HepG2 (cell line): ENCODE results near the gene ACAP3. TPM values are rescaled to one million over a fixed set of nuclear protein-coding genes. Genes with fewer than 3 reads are reported as not detected.
A peak's percentile ranks its signal among the peaks of the same experiment; 100 is the strongest.

Experiments used
- CSRNP1 ChIP-seq: sonication (generic); formaldehyde crosslinking; IDR thresholded peaks from 2 replicates; pipeline ENCODE4 v1.8.1; 2023; ENCODE audit warnings: mild to moderate bottlenecking, missing genetic modification reagents
- FOXM1 ChIP-seq: sonication (generic); formaldehyde crosslinking; IDR thresholded peaks from 2 replicates; pipeline ENCODE4 v1.5.0; 2020; ENCODE audit warnings: missing genetic modification reagents
- GTF2F1 ChIP-seq: fragments of 150-350 bp; IDR thresholded peaks from 2 replicates; pipeline ENCODE4 v1.6.1; 2014; ENCODE audit warnings: low read length
- HNF4A ChIP-seq: sonication (generic); formaldehyde crosslinking; IDR thresholded peaks from 2 replicates; pipeline ENCODE4 v1.4.0; 2020; ENCODE audit warnings: missing genetic modification reagents
- HOXA5 ChIP-seq: sonication (generic); formaldehyde crosslinking; IDR thresholded peaks from 2 replicates; pipeline ENCODE4 v1.4.0; 2020; ENCODE audit warnings: missing genetic modification reagents
- JUN ChIP-seq: sonication (generic); formaldehyde crosslinking; IDR thresholded peaks from 2 replicates; pipeline ENCODE4 v1.4.0; 2020; ENCODE audit warnings: mild to moderate bottlenecking, missing genetic modification reagents
- MXI1 ChIP-seq: IDR thresholded peaks from 3 replicates; pipeline ENCODE4 v1.6.1; 2012; ENCODE audit warnings: low read depth, low read length, inconsistent platforms, borderline replicate concordance
- NCOR1 ChIP-seq: fragments of 200-600 bp; sonication (generic); IDR thresholded peaks from 2 replicates; pipeline ENCODE4 v1.7.0; 2017; ENCODE audit warnings: antibody characterized with exemption, low read length, borderline replicate concordance
- POGK ChIP-seq: sonication (generic); formaldehyde crosslinking; conservative IDR thresholded peaks from 2 replicates; pipeline ENCODE4 v1.8.0; 2022; ENCODE audit warnings: mild to moderate bottlenecking, moderate library complexity, missing genetic modification reagents
- SP5 ChIP-seq: IDR thresholded peaks from 2 replicates; pipeline ENCODE4 v1.6.1; 2016; ENCODE audit warnings: low read depth, borderline replicate concordance
- ZBTB21 ChIP-seq: sonication (generic); formaldehyde crosslinking; IDR thresholded peaks from 2 replicates; pipeline ENCODE4 v1.4.0; 2020; ENCODE audit warnings: missing genetic modification reagents
- ZFP1 ChIP-seq: IDR thresholded peaks from 2 replicates; pipeline ENCODE4 v1.6.1; 2016
- ZFP91 ChIP-seq: sonication (generic); formaldehyde crosslinking; IDR thresholded peaks from 2 replicates; pipeline ENCODE4 v1.9.0; 2022; ENCODE audit warnings: missing genetic modification reagents, mild to moderate bottlenecking, borderline replicate concordance
- ZNF142 ChIP-seq: sonication (generic); formaldehyde crosslinking; IDR thresholded peaks from 2 replicates; pipeline ENCODE4 v1.4.0; 2020; ENCODE audit warnings: missing genetic modification reagents
- ZNF280D ChIP-seq: sonication (generic); formaldehyde crosslinking; IDR thresholded peaks from 2 replicates; pipeline ENCODE4 v1.5.1; 2020; ENCODE audit warnings: mild to moderate bottlenecking, missing genetic modification reagents
- polyA plus RNA-seq, 8 experiments: library from polyadenylated mRNA; depleted of rRNA in 3 of 8; stranded (reverse) in 7 of 8; unstranded in 1 of 8; fragments of >200 nt; fragmentation: Illumina TruSeq in 4 of 8; extraction: Trizol in 4 of 8; gene quantifications; 2 replicates each; pipeline versions ENCODE4 v1.2.1 to v1.2.3, GENCODE V29; 2011 to 2016; ENCODE audit warnings: low read depth in 4 of 8, missing spikeins in 1 of 8, mixed read lengths in 1 of 8; ENCODE audit not compliant: insufficient read depth in 1 of 8
- total RNA-seq, 5 experiments: library from RNA; depleted of rRNA; stranded (reverse); fragments of >200 nt; fragmentation: Illumina TruSeq; extraction: Trizol; gene quantifications; 2 replicates each; pipeline ENCODE4 v1.2.3, GENCODE V29; 2016; ENCODE audit warnings: low read depth in 1 of 5

Gene ACAP3
- total and polyA plus RNA-seq, 2 of the 13 experiments (the other 11 are each of a cell fraction or from before 2014, with no cell fraction given), result 29.4 to 50.8 TPM

- TF ChIP-seq CSRNP1 (CRISPR knock-in tag) (no peak), SP5 (CRISPR knock-in tag) (peak; percentile 67; the same call in 1 of the 2 replicates), HOXA5 (CRISPR knock-in tag) (no peak), POGK (CRISPR knock-in tag) (no peak), HNF4A (peak; percentile 61), NCOR1 (no peak), FOXM1 (CRISPR knock-in tag) (no peak), ZNF280D (CRISPR knock-in tag) (no peak), ZFP91 (peak; percentile 63), JUN (no peak), MXI1 (no peak), ZFP1 (no peak), ZNF142 (peak; percentile 48), GTF2F1 (no peak), ZBTB21 (CRISPR knock-in tag) (no peak)
Measured at GRCh38 chr1:1305300-1306069, 2.2 kb downstream of the ACAP3 start (continued).
